ENCODE data around the gene UBR2.
"Not testable (repeated sequence)": the region's sequence is repeated elsewhere in the genome, so short reads cannot be mapped to it uniquely, and the experiment has no call there.

Gene UBR2

DNA sequence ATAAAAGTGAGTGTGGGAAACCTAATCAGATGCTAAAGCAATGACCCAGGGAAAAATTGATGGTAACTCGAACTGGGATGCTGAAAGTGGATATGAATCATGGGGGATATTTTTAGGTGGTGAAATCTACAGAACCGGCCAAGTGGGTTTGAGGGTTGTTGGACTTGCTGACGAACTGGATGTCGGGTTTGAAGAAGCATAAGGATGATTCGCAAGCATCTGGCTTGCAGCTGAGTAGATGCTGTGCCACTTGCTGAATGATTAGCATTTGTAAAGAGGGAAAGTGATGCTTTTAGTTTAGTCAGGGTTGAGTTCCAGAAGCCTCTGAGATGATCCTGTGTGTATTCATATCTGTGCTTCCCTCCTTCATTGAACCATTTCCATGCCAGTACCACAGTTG lies 54.9 kb downstream of the UBR2 start:
- DNase-seq, result no peak

- no peak for DNase-seq
Observed at GRCh38 chr6:42619963-42620362, 56.1 kb downstream of the UBR2 start.

GRCh38 chr6:42624601-42625000 lies 60.8 kb downstream of the UBR2 start:
- DNase-seq, result no peak

GRCh38 chr6:42627044-42627443 lies 63.2 kb downstream of the UBR2 start:
- DNase-seq, result no peak

DNA sequence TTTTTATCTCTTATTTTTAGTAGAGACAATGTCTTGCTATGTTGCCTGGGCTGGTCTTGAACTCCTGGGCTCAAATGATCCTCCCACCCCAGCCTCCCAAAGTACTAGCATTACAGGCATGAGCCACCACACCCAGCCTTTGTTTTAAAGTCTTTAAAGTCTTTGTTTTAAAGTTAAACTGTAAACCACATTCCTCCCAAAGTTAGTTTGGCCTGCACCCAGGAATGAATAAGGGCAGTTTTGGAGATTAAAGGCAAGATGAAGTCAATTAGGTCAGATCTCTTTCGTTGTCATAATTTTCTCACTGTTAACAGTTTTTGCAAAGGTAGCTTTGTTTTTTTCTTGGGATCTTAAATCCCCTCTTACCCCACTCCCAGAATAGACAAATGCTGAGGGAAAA lies 63.8 kb downstream of the UBR2 start:
- DNase-seq, result no peak

DNA sequence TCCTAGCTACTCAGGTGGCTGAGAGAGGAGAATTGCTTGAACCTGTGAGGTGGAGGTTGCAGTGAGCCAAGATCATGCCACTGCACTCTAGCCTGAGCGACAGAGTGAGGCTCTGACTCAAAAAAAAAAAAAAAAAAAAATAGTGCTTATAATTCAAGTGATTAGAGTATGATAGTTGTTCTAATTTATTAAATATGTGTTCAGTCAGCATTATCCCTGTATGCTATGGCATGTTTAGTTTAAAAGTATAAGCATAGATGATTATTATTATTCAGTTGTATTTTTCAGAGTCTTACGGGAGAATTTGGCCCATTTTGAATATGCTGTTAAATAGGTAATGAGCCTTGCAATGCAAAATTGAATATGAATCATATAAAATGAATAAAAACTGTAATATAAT lies 64.8 kb downstream of the UBR2 start:
- DNase-seq, result no peak

DNA sequence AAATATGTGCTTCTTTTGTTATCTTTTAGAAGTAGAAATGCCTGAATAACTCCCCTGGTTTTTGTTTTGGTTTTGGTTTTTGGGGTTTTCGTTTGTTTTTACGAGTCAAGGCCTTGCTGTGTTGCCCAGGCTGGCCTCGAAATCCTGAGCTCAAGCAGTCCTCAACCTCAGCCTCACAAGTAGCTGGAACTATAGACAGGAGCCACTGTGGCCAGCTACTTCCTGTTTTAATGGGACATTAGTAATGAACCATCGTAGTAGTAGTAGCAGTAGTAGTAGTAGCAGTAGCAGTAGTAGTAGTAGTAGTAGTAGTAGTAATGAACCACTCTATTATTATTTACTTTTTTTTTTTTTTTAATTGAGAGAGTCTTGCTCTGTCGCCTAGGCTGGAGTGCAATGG lies 66.0 kb downstream of the UBR2 start:
- DNase-seq, result no peak

DNA sequence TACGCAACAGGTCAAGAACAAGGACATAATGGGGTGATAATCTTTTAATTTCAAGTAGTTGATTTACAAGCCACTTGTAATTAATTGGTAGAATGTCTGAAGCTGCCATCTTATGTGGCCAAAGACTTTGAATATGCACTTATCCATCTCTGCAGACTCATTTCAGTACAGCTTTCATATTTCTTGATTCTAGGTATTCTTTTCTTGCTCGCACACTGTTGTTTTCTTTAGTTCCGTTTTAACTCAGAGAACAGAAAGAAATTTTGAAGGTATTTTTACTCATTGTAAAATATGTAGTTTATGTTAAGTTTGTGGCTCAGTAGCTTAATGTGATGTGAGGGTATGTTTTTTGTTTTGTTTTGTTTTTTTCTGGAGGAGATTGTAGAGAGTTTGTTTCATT lies 73.9 kb downstream of the UBR2 start:
- DNase-seq, result no peak

DNA sequence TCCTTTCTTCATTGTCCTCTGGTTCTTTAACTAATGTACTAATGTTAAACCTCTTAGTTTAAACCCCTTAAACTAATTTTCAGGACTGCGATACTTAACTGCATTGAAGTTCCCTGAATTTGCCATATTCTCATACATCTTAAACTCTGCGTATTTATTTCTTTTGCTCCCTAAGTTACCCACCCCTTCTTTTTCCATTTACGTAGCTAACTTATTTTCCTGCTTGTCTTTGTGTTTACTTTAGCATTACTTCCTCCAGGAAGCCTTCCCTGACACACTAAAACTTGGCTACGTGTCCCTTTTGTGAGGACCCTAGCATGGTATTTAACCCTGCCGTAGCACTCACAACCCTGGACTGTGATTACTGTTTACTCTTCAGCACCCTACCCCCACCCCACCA lies 79.0 kb downstream of the UBR2 start:
- no peak for DNase-seq

DNA sequence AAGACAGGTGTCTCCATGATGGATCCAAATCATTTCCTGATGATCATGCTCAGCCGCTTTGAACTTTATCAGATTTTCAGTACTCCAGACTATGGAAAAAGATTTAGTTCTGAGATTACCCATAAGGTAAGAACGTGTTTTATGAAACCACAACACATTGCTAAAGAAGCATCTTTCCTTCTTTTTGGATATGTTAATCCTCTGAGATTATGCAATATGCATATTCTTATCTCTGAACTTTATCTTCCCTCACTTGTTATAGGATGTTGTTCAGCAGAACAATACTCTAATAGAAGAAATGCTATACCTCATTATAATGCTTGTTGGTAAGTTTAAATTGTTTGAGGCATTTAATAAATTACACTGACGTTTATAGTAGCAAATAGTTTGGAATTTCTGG lies 80.4 kb downstream of the UBR2 start:
- no peak for DNase-seq

DNA sequence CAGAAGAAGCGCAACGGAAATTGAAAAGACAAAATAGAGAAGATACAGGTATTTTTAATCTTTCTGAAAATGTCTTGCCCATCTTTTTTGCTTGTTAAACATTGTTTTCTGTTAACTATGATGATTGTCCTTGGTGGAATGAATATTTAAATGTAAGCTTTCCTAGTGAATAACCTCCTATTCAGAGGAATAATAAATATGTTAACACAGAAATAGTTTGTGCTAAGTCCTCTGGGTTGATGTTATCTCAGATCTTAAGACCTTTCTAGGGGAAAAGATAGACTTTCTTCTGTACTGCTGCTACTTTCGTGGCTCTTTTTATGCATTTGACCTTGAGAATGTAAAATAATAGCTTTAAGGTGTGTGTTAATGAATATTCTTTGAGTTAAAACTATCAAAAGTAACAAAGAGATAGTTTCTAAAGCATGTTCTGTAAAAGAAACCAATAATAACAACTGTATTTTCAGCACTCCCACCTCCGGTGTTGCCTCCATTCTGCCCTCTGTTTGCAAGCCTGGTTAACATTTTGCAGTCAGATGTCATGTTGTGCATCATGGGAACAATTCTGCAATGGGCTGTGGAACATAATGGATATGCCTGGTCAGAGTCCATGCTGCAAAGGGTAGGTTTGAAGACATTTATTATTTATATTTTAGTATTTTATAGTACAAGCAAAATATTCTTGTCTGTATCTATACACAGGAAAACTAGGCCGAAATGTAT lies 88.4 kb downstream of the UBR2 start:
- no peak for DNase-seq

- no peak for DNase-seq
Observed at GRCh38 chr6:42653851-42654250, 90.0 kb downstream of the UBR2 start.

DNA sequence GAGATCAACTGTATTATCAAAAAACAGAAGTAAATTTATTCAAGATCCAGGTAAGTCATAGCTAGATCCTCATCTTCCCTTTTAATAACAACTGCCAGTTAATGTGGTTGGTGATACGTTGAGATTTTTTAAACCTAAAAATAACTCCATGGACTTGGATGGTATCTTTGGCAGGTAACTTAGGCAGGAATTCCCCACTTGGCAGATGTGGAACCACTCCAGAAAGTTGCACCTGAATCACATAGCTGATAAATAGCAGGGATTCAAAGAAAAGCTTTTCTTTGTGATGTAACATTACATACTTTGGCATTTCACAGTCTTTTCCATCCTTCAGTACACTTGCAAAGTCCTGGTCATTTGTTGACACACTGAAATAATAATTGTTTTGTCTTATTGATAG lies 96.0 kb downstream of the UBR2 start:
- no peak for DNase-seq

DNA sequence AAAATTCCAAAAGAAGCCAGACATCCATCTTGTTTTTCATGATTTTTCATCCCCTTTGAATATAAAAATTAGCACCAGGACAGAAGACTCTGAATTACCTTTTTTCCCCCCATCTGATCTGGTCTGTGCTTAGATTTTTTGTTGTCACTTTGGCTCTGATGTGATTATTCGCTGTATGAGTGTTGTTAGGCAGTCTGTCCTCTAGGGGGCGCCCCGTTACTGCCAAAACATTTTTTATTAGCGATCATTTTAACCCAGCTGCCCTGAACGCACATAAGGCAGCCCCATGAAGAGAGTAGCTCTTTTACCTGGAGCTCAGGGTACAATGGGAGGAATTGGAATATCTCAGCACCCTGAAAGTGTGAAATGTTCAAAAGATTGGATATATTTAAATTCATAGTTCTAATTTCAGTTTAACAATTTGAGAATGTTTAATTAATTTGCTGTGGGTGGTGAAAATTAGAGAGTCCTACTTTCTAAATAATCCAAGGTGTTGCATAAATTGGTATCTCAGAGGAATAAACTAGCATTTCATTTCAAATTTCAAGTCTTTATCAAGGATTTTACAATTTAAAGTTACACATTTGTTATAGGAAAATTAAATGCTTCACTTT lies 97.8 kb downstream of the UBR2 start:
- peak; percentile 94 for DNase-seq

DNA sequence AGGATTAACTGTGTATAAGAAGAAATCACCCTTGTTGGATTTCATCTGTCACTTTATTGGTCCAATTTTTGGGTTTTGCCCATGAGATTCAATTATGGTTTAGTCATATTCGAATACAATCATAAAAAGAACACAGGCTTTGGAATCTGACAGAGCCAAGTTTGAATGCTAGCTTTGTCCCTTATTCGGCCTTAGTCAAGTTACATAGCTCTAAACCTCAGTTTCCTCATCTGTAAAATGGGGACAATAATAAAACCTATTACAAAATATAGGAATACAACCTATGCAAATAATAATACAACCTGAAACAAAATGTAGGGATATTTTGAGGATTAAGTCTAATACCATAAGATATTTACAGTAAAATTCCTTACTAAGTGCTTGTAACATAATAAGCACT lies 100.9 kb downstream of the UBR2 start:
- DNase-seq, result no peak

- not testable (repeated sequence) for DNase-seq
Observed at GRCh38 chr6:42674368-42674767, 110.5 kb downstream of the UBR2 start.

DNA sequence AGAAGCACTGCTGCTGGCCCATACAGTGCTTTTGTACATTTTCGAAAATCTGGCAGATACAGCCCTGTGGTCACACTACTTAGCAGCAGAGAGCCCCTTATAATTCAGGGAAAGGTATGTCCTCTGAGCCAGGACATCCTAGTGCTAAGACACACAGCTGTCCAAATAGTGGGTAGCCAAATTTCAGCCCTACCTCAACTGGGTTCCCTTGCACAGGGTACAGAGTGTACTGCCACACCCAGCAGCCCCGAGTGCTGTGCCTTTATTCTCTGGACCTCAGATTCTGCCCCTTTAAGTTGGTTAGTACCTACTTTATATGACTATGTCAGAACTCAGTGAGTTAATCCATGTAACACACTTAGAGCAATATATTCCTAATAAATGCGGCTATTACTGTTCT lies 111.0 kb downstream of the UBR2 start:
- no peak for DNase-seq

DNA sequence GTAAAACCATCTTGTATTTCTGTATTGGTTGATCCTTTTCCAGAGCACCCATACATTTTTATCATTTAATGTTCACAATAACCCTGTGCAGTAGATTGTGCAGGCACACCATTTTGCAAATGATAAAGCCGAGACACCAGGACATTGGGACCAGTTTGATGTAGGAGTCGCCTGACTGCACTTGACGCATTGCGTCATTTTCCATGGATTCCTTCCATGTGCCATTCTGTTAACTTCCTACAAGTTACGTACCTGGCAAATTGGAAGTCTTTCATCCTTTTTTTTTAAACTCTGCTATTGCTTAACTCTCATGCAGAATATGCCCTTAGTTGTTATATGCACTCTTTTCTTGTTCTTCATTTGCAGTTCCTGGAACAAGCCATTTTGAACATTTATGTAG lies 115.5 kb downstream of the UBR2 start:
- no peak for DNase-seq

DNA sequence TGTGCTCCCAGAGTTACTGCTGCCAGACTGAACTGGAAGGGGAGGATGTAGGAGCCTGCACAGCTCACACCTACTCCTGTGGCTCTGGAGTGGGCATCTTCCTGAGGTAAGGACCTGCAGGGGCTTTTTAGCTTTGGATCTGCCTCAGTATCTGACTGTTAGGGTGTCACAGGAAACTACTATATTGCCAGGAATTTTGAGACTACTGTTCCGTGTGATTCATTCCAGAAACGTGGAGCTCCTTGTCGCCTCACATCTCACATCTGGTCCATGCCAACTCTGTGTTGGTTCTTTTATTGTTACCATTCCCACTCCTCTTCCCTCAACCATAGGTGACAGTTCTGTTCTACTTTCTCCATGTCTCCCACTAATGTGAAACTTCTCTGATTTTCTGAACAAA lies 124.5 kb downstream of the UBR2 start:
- peak; percentile 7 for DNase-seq

DNA sequence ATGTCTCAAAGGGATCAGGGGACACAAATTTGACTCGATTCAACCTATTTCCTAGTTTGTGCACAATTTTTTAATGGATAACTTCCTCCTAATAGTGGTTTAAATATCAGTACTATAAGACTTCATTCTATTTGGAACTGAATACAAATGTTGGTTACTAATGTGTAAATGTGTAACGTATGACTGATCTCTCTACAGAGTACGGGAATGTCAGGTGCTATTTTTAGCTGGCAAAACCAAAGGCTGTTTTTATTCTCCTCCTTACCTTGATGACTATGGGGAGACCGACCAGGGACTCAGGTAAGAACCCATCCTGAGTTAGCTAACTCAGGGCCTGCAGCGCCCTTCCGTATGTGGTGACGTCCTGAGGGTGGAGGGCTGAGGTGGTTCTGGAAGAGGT lies 125.5 kb downstream of the UBR2 start:
- DNase-seq, result peak; percentile 19

DNA sequence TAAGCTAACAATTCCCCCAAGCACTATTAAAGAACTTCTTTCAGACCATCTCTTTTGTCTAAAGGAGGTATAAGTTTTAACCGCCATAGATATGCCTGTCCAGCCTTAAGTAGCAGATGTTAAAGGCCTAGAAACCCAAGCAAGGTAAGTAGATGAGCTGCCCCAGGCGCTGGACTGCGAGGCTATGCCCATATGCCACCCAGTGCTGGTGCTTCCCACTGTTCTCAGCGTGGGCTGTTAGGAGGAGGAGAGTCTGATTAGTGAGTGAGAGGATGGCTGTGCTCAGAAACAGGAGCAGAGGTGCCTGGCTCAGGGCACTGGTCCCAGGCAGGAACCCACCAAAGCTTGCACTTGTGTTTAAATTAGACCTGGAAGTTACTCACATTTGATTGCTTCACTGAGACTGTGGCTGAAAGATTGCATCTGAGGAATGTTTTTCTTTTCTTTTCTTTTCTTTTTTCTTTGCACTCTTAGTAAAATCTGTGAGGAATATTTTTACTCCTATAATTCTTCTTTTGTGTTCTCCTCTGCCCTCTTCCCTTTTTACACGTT lies 126.4 kb downstream of the UBR2 start:
- peak; percentile 7 for DNase-seq

- no peak for DNase-seq
Observed at GRCh38 chr6:42690872-42691271, 127.0 kb downstream of the UBR2 start.

DNA sequence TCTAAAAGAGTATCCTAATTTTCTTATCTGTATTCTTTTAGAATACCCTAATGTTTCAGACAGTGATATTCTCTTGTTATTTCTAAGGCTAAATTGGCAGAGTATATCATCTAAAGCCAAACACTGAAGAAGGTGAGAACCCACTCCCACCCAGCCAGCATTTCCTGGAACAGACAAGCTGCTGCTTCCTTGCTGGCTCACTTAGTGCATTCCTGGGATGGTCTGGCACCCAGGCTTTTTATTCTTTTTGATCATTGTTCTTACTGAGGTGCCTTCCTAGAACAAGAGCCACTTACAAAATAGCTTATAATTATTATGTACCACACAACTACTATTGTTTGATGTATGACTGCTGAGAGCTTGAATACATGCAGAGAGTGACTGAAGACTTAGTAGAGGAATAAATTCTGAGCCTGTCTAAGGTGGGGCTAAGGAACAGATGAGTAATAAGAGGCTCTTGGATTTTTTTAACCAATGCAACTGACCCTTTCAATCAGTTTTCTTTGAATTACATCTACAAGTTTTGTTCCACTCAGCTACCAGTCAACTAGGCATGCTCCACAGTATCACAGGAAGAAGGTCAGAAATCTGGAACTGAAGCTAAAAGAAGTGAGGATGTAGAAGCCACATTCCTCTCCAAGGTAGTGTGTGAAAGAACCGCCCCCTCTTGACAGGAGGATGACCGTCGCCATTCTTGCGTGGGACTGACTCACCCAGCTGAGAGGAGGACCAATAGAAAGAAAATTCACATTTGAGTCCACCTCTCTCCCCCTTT lies 128.5 kb downstream of the UBR2 start:
- DNase-seq, result no peak

GRCh38 chr6:42693725-42694323 lies 130.0 kb downstream of the UBR2 start:
- DNase-seq, result no peak

Measured in activated CD8-positive, alpha-beta memory T cell treated with anti-CD3 and anti-CD28 coated beads for 24 hours (primary cell).